A204.1 (cell line): ENCODE measurements around the gene TERT.
"Not testable (repeated sequence)": the region's sequence is repeated elsewhere in the genome, so short reads cannot be mapped to it uniquely, and the experiment has no call there.

Source experiments
- FAIRE-seq: peaks from 2 replicates; lab custom pipeline; 2012; peaks lifted over from hg19 to GRCh38; lab: Jason Lieb, UNC

TERT gene

GRCh38 chr5:1240496-1241260 lies 54.2 kb downstream of the TERT start:
- no peak for FAIRE-seq

GRCh38 chr5:1239505-1240251 lies 55.2 kb downstream of the TERT start:
- FAIRE-seq = no peak

DNA sequence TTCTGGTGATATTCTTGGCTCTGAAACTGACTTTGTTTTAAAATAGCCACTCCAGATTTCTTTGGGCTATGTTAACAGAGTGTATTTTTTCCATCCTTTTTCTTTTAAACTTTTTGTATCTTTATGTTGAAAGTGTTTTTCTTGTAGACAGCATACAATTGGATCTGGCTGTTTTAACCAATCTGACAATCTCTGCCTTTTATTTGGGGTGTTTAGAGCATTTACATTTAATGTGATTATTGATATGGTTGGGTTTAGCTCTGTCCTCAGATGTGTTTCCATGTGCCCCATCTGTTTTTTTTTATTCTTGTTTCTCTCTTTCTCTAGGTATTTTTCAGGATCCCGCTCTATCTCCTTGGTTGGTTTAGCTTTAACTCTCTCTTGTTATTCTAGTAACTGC lies 59.0 kb downstream of the TERT start:
- no peak for FAIRE-seq

- no peak for FAIRE-seq
Observed at GRCh38 chr5:1235379-1235778, 59.5 kb downstream of the TERT start.

- FAIRE-seq = no peak
Observed at GRCh38 chr5:1232780-1233179, 62.1 kb downstream of the TERT start.

- no peak for FAIRE-seq
Observed at GRCh38 chr5:1231354-1231905, 63.4 kb downstream of the TERT start.

- FAIRE-seq = no peak
Observed at GRCh38 chr5:1230551-1230950, 64.3 kb downstream of the TERT start.

- no peak for FAIRE-seq
Observed at GRCh38 chr5:1229822-1230221, 65.0 kb downstream of the TERT start.

DNA sequence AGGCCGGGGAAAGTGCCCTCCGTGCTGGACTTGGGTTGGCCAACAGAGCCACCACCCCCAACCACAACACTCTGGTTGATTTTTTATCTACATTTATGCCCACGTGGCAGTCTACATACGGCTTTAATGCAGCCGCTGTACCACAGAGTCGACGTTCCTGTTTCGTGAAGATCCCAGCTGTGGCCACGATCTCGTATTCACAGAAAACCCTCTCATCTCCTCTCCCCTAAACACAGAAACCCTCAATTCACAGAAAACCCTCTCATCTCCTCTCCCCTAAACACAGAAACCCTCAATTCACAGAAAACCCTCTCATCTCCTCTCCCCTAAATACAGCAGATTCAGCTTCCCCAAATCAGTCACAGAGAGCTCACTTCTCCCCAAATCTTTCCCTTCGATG lies 65.8 kb downstream of the TERT start:
- FAIRE-seq = not testable (repeated sequence)

- FAIRE-seq = no peak
Observed at GRCh38 chr5:1228120-1228519, 66.7 kb downstream of the TERT start.

- no peak for FAIRE-seq
Observed at GRCh38 chr5:1227667-1228066, 67.2 kb downstream of the TERT start.

DNA sequence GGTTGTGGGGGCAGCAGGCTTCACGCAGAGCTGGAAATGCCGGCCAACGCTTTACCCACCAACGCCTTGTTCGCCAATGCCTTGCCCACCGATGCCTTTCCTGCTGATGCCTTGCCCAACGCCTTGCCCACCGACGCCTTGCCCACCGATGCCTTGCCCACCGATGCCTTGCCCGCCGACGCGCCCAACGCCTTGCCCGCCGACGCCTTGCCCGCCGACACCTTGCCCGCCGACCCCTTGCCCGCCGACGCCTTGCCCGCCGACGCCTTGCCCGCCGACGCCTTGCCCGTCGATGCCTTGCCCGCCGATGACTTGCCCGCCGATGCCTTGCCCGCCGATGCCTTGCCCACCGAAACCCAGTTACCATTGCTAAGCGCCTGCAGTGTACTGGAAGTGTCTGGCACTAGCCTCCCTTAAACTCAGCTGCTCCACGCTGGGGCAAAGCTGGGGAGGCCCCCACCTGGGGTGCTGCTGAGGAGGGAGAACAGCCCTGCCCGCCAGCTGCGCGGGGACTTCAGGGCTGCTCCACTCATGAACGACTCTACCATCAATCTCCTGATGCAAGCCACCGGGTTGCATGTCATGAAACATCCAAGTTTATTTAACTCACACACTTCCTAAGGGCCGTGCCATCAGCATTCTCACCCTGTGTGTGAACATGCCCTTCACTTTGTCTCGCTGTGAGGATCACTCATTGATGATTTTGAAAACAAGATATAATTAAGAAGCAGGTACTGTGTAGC lies 67.9 kb downstream of the TERT start:
- no peak for FAIRE-seq

GRCh38 chr5:1226231-1226630 lies 68.6 kb downstream of the TERT start:
- no peak for FAIRE-seq

DNA sequence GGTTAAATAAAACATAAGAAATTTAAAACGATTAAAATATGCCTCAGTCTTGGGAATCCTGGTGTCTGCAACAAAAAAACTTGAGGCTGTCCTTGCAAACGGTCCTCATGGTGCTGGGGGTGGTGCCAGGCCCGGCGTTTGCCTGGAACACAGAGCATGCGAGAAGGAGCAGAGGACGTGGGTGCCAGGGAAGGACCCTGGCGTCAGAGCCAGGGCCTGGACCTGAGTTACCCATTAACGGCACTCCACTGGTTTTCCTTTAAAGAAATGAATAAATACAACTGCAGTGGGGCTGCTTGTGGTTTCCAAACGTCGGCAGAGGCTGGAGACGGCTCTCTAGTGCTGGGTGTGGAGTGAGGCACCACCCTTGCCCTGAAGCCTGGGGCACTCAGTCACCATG lies 69.8 kb downstream of the TERT start, which contains the start of gene SLC6A18:
Gene SLC6A18, plus strand, starts transcription at position 301 of the 400 bp plus-strand sequence. Its CDS starts 97 bp downstream, at position 398.
- no peak for FAIRE-seq

DNA sequence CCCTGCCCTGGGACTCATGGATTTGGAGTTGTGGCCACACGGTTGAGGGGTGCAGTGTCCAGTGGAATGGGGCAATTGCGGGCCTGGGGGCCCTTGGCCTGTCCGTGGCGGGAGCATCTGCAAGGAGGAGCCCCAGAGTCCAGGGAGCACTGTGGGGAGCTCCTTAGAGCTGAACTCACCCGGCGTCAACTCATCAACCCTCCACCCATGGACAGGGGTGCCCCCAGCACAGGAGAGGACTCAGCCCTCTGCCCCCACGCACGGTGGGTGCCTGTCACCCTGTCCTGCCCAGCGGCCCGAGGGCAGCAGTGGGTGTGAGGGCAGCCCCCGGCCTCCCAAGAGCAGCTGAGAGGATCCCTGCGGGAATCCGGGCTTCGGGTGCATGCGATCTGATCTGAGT lies 70.2 kb downstream of the TERT start:
- FAIRE-seq = no peak

DNA sequence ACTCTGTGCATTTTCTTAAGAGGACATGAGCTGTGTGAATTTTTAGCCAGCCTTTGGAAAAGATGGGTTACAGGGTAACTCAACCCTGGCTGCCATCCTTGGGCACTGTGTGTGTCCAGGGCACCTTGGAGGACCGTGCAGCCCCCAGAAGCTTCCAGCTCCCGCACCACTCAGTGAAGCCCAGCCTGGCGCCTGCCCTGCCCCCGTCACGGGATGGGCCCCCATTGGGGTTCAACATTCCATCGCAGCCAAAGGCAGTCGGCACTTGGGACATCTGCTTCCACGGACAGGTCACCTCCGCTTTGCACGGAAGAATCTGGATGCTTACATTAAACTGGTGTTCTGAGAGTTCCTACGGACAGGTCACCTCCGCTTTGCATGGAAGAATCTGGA lies 71.6 kb downstream of the TERT start:
- no peak for FAIRE-seq

- no peak for FAIRE-seq
Observed at GRCh38 chr5:1222621-1223277, 72.1 kb downstream of the TERT start.

DNA sequence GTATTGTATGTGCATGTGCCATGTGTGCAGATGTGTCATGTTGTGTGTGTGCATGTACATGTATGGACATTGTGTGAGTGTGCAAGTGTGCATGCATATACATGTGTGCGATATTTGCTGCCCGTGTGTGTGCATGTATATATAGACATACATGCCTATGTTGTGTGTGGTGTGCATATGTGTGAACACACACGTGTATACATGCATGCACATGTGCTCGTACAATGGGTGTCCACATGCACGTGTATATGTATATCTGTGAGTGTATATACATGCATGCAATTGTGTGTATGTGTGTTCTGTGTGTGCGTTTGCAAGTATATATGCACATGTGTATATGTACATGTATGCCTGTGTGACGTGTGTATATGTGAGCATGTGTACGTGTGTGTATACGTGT lies 72.7 kb downstream of the TERT start:
- no peak for FAIRE-seq

DNA sequence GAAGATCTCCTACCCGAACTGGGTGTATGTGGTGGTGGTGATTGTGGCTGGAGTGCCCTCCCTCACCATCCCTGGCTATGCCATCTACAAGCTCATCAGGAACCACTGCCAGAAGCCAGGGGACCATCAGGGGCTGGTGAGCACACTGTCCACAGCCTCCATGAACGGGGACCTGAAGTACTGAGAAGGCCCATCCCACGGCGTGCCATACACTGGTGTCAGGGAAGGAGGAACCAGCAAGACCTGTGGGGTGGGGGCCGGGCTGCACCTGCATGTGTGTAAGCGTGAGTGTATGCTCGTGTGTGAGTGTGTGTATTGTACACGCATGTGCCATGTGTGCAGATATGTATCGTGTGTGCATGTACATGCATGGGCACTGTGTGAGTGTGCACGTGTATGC lies 73.1 kb downstream of the TERT start:
- FAIRE-seq = no peak

DNA sequence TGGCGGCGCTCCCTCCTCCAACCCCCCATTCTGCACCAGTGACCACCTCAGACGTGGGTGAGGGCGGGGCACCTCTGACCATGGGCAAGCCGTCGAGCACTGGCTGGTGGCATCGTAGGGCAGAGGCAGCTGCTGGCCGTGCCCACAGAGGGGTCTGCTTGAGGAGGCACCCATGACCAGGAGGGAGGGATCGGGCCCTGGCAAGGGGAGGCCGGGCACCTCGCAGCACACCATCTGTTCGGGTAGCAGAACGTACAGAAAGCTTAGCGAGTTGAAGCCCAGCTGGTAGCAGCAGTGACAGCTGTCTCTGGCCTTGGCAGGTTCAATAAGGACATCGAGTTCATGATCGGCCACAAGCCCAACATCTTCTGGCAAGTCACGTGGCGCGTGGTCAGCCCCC lies 74.0 kb downstream of the TERT start:
- no peak for FAIRE-seq

- FAIRE-seq = no peak
Observed at GRCh38 chr5:1220351-1220750, 74.5 kb downstream of the TERT start.

GRCh38 chr5:1219768-1220100 lies 75.1 kb downstream of the TERT start:
- no peak for FAIRE-seq
